SK-N-SH (cell line): ENCODE measurements around the gene SCN4A. TPM values are rescaled to one million over a fixed set of nuclear protein-coding genes. Genes with fewer than 3 reads are reported as not detected.

Experiments
- CTCF ChIA-PET: fragments of 300-600, 350-600 bp; formaldehyde crosslinking; extraction: SDS; loops from one replicate; lab custom pipeline; 2021; lab: Yijun Ruan, JAX
- POLR2A ChIA-PET: fragments of 350-600 bp; sonication (Branson Sonifier 250); formaldehyde crosslinking; extraction: SDS; loops from one replicate; lab custom pipeline; 2020; ENCODE audit warnings: antibody characterized with exemption, inconsistent platforms; lab: Yijun Ruan, JAX
- DNase-seq: peaks from one replicate; pipeline ENCODE4 v3.0.0; 2012
- H2AFZ ChIP-seq: fragments of 200-600 bp; sonication (generic); 2 replicates; pipeline ENCODE4 v1.8.1; 2016; ENCODE audit warnings: antibody characterized with exemption, mild to moderate bottlenecking, low read depth
- H3F3A ChIP-seq: fragments of 200-600 bp; sonication (generic); replicated peaks from 2 replicates; pipeline ENCODE3; 2016; ENCODE audit warnings: antibody characterized with exemption, mild to moderate bottlenecking; ENCODE audit not compliant: insufficient read depth
- H3K27ac ChIP-seq, 2 experiments: fragments of 200-500 bp in 1 of 2; fragments of 200-600 bp in 1 of 2; sonication (Bioruptor generic) in 1 of 2; sonication (generic), shearing (Covaris generic) in 1 of 2; 2 replicates each; pipeline versions ENCODE4 v1.5.1 to v1.6.1; 2014 to 2016; ENCODE audit warnings: low read depth in 2 of 2, inconsistent platforms in 1 of 2, low read length in 1 of 2, mild to moderate bottlenecking in 1 of 2, mixed read lengths in 1 of 2
- H3K27me3 ChIP-seq: fragments of 200-600 bp; sonication (generic), shearing (Covaris generic); 2 replicates; pipeline ENCODE4 v1.6.1; 2016; ENCODE audit warnings: mixed run types; ENCODE audit not compliant: insufficient read depth
- H3K36me3 ChIP-seq, 2 experiments: fragments of 200-500 bp in 1 of 2; fragments of 200-600 bp in 1 of 2; sonication (Bioruptor generic) in 1 of 2; sonication (generic) in 1 of 2; replicated peaks in 1 of 2; 2 replicates each; pipeline versions ENCODE3 to v1.5.1; 2014 to 2016; ENCODE audit warnings: low read length in 1 of 2, mild to moderate bottlenecking in 1 of 2; ENCODE audit not compliant: insufficient read depth in 2 of 2, control insufficient read depth in 1 of 2
- H3K4me1 ChIP-seq, 2 experiments: fragments of 200-500 bp in 1 of 2; fragments of 200-600 bp in 1 of 2; sonication (Bioruptor generic) in 1 of 2; sonication (generic), shearing (Covaris generic) in 1 of 2; 2 replicates each; pipeline versions ENCODE4 v1.5.1 to v1.6.1; 2014 to 2016; ENCODE audit warnings: low read depth in 1 of 2, low read length in 1 of 2, mixed run types in 1 of 2; ENCODE audit not compliant: insufficient read depth in 2 of 2, control insufficient read depth in 1 of 2
- H3K4me2 ChIP-seq: fragments of 200-600 bp; sonication (generic), shearing (Covaris generic); 2 replicates; pipeline ENCODE4 v1.6.1; 2017; ENCODE audit warnings: mixed run types
- H3K4me3 ChIP-seq, 2 experiments: fragments of 200-500 bp in 1 of 2; fragments of 200-600 bp in 1 of 2; sonication (Bioruptor generic) in 1 of 2; sonication (generic), shearing (Covaris generic) in 1 of 2; 2 replicates each; pipeline versions ENCODE4 v1.5.1 to v1.8.1; 2014 to 2016; ENCODE audit warnings: low read depth in 2 of 2, inconsistent platforms in 1 of 2, low read length in 1 of 2, mild to moderate bottlenecking in 1 of 2, mixed read lengths in 1 of 2, moderate library complexity in 1 of 2
- H3K79me2 ChIP-seq: fragments of 200-600 bp; sonication (generic); 2 replicates; pipeline ENCODE4 v1.8.1; 2017; ENCODE audit warnings: mild to moderate bottlenecking; ENCODE audit not compliant: insufficient read depth
- H3K9ac ChIP-seq: fragments of 200-600 bp; sonication (generic); 2 replicates; pipeline ENCODE4 v1.6.1; 2017; ENCODE audit warnings: mixed run types
- H3K9me2 ChIP-seq: fragments of 200-600 bp; sonication (generic); 2 replicates; pipeline ENCODE4 v1.6.1; 2017; ENCODE audit warnings: mixed run types
- H3K9me3 ChIP-seq: fragments of 200-600 bp; sonication (generic); 2 replicates; pipeline ENCODE4 v1.6.1; 2017; ENCODE audit warnings: mixed run types, mild to moderate bottlenecking, moderate library complexity
- H4K20me1 ChIP-seq: fragments of 200-600 bp; sonication (generic); 2 replicates; pipeline ENCODE4 v1.6.1; 2017; ENCODE audit warnings: mild to moderate bottlenecking, mixed run types; ENCODE audit not compliant: insufficient read depth
- CHD2 ChIP-seq: fragments of 150-350 bp; IDR thresholded peaks from 2 replicates; pipeline ENCODE4 v1.6.1; 2018; ENCODE audit warnings: low read length; ENCODE audit not compliant: partially characterized antibody
- EP300 ChIP-seq, 2 experiments: IDR thresholded peaks; 2 replicates each; pipeline versions ENCODE4 v1.4.0 to v1.6.1; 2012; ENCODE audit warnings: borderline replicate concordance in 1 of 2, low read depth in 1 of 2, low read length in 1 of 2
- GABPA ChIP-seq: IDR thresholded peaks from 2 replicates; pipeline ENCODE4 v1.4.0; 2012; ENCODE audit warnings: low read depth, mild to moderate bottlenecking
- MEF2A ChIP-seq: IDR thresholded peaks from 2 replicates; pipeline ENCODE4 v1.4.0; 2012; ENCODE audit warnings: low read depth, borderline replicate concordance
- NFIC ChIP-seq: IDR thresholded peaks from 2 replicates; pipeline ENCODE4 v1.4.0; 2012; ENCODE audit warnings: borderline replicate concordance
- POLR2AphosphoS5 ChIP-seq: IDR thresholded peaks from 2 replicates; pipeline ENCODE4 v1.6.1; 2012; ENCODE audit warnings: low read depth, low read length
- RFX5 ChIP-seq: IDR thresholded peaks from 2 replicates; pipeline ENCODE4 v1.6.1; 2012; ENCODE audit warnings: mild to moderate bottlenecking, improper control_type of control experiment, low read length
- RXRA ChIP-seq: IDR thresholded peaks from 2 replicates; pipeline ENCODE4 v1.4.0; 2012; ENCODE audit warnings: low read depth, mild to moderate bottlenecking, borderline replicate concordance
- SMC3 ChIP-seq: IDR thresholded peaks from 2 replicates; pipeline ENCODE4 v1.6.1; 2012; ENCODE audit warnings: low read depth, low read length, improper control_type of control experiment
- TAF1 ChIP-seq: IDR thresholded peaks from 2 replicates; pipeline ENCODE4 v1.6.1; 2012; ENCODE audit warnings: low read depth, mild to moderate bottlenecking, low read length, moderate library complexity, borderline replicate concordance
- WGBS: methylation state at CpG from one replicate; pipeline ENCODE4 v1.1.6; 2017; ENCODE audit warnings: low lambda C conversion rate; 5-methylcytosine and 5-hydroxymethylcytosine counted together
- polyA plus RNA-seq, 3 experiments: library from polyadenylated mRNA; depleted of rRNA; stranded (reverse); fragments of >200 nt; gene quantifications; 2 replicates each; pipeline ENCODE4 v1.2.3, GENCODE V29; 2012
- TF ChIP-seq, protein P1 (sequence below): IDR thresholded peaks from 2 replicates; pipeline ENCODE4; 2012
- TF ChIP-seq, protein P2 (sequence below): IDR thresholded peaks from 2 replicates; pipeline ENCODE4 v1.6.1; 2012; ENCODE audit warnings: mild to moderate bottlenecking, low read depth, low read length, moderate library complexity

The SCN4A gene
- polyA plus RNA-seq, 1 of the 3 experiments (the other 2 are of a cell fraction): not detected

DNA sequence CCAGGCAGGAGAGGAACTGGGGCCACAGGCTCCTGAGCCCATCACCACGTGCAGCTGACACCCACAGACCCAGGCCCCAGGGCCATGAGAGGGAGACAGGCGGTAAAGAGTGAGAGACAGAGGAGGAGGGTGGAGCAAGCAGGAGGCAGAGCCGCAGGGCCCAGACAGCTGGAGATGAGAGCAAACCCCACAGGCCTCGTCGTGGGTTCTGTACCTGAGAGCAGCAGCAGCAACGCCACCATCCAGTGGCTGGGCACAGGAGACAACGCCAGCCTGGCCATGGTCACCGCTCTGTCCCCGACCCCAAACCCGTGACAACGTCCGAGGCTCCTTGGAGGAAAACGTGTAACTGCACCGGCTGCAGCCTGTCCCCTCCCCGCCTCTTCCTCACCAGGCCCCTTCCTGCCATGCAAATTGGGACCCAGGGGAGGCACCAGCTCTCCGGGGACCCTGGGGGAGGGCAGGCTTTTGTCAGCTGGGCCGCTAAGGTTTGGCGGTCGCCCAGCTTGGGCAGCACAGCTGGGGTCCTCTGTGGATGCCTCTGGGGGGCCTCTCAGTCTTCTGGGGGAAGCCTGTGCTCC, 40.6 kb downstream of the SCN4A start, which contains the start of gene CD79B:
Gene CD79B (minus strand): TSS at position 351 of the 581 bp plus-strand sequence. CDS start 70 bp downstream, at position 281.
- 83% methylated on average over 19 of the region's 19 CpGs for WGBS
- DNase-seq: peak; percentile 28

DNA sequence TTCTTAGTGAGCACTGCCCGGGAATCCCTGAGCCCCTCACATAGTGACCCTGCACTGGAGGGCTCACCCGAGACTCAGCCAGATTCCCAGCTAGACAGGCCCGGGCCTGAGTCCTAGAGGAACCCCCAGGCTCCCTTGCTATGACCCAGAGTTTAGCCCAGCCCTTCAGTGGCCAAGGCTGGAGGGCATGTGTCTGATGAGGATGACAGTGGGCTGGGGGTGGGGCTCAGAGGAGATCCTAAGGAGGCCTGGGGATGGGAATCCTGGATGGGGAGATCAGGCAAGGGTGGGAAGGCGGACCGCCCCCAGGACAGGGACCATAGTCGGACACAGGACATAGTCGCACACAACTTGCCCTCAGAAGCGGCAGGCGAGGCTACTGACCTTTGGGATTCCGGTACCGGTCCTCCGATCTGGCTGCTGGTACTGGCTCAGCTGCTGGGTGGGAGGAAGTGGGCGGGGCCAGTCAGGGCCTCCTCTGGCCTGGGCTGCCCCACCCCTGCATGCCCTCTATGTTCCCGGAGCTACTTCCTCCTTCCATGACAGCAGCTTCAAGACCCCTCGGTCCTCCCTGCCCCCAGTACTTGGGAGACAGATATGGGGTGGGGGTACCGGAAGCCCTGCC, 41.7 kb downstream of the SCN4A start:
- POLR2A ChIA-PET: no interaction called here
- H3K9me3 ChIP-seq: no peaks in the 10 kb centered on the region
- no peak overlapping the region for H3K4me2 ChIP-seq
- no peaks in the 10 kb centered on the region for H3F3A ChIP-seq
- peak; percentile 50 for DNase-seq
- peaks cover 13% of the 10 kb centered on the region; the same call in 1 of the 2 replicates for H3K27me3 ChIP-seq
- H3K79me2 ChIP-seq: no peaks in the 10 kb centered on the region
- no peak overlapping the region for H3K27ac ChIP-seq
- H3K36me3 ChIP-seq: no peaks in the 10 kb centered on the region
- H3K9me2 ChIP-seq: no peaks in the 10 kb centered on the region
- CTCF ChIA-PET: interaction anchor here (1.0 to 8.8 kb wide), 6 partner anchors 12 to 202 kb away, joined by 3 to 90 read pairs (median 24); partner anchors contain the start of genes CSHL1 and GH1
- TF ChIP-seq, protein P1, sequence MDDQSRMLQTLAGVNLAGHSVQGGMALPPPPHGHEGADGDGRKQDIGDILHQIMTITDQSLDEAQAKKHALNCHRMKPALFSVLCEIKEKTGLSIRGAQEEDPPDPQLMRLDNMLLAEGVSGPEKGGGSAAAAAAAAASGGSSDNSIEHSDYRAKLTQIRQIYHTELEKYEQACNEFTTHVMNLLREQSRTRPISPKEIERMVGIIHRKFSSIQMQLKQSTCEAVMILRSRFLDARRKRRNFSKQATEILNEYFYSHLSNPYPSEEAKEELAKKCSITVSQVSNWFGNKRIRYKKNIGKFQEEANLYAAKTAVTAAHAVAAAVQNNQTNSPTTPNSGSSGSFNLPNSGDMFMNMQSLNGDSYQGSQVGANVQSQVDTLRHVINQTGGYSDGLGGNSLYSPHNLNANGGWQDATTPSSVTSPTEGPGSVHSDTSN: no peak
- no peak for TF ChIP-seq SMC3
- TF ChIP-seq POLR2AphosphoS5: no peak
- no peak for TF ChIP-seq CHD2
- TF ChIP-seq EP300 (IDR thresholded peaks at IDR 0.05; ENCODE audit: borderline replicate concordance in 1 of 2, low read depth in 1 of 2, low read length in 1 of 2): no peak
- TF ChIP-seq RFX5: no peak
- no peak for TF ChIP-seq RXRA
- no peak overlapping the region for H3K9ac ChIP-seq
- no peak overlapping the region for H3K4me3 ChIP-seq
- WGBS: 84% methylated on average over 16 of the region's 16 CpGs
- H4K20me1 ChIP-seq: no peaks in the 10 kb centered on the region
- no peak overlapping the region for H2AFZ ChIP-seq
- H3K4me1 ChIP-seq: no peaks in the 10 kb centered on the region

More for the DNA sequence above, 40.6 kb downstream of the SCN4A start, which contains the start of gene CD79B:
- no peaks in the 10 kb centered on the region for H3K79me2 ChIP-seq
- no peaks in the 10 kb centered on the region for H4K20me1 ChIP-seq
- peaks cover 13% of the 10 kb centered on the region; the same call in 1 of the 2 replicates for H3K27me3 ChIP-seq
- no peak within 1 kb of the TSS for H3K27ac ChIP-seq
- no peak within 1 kb of the TSS for H3K4me2 ChIP-seq
- ChIA-PET CTCF (interaction anchor here (0.9 to 8.8 kb wide), 8 partner anchors 9 to 350 kb away, joined by 3 to 90 read pairs (median 6); partner anchors contain the start of genes CSHL1 and GH1), POLR2A (no interaction called here)
- H3K36me3 ChIP-seq: no peaks in the 10 kb centered on the region
- no peaks in the 10 kb centered on the region for H3K9me3 ChIP-seq
- H3K9ac ChIP-seq: no peak within 1 kb of the TSS
- H3K4me3 ChIP-seq: no peak within 1 kb of the TSS
- H3K4me1 ChIP-seq: no peaks in the 10 kb centered on the region
- no peak within 1 kb of the TSS for H2AFZ ChIP-seq
- H3F3A ChIP-seq: no peaks in the 10 kb centered on the region
- H3K9me2 ChIP-seq: no peaks in the 10 kb centered on the region
- TF ChIP-seq, protein P2, sequence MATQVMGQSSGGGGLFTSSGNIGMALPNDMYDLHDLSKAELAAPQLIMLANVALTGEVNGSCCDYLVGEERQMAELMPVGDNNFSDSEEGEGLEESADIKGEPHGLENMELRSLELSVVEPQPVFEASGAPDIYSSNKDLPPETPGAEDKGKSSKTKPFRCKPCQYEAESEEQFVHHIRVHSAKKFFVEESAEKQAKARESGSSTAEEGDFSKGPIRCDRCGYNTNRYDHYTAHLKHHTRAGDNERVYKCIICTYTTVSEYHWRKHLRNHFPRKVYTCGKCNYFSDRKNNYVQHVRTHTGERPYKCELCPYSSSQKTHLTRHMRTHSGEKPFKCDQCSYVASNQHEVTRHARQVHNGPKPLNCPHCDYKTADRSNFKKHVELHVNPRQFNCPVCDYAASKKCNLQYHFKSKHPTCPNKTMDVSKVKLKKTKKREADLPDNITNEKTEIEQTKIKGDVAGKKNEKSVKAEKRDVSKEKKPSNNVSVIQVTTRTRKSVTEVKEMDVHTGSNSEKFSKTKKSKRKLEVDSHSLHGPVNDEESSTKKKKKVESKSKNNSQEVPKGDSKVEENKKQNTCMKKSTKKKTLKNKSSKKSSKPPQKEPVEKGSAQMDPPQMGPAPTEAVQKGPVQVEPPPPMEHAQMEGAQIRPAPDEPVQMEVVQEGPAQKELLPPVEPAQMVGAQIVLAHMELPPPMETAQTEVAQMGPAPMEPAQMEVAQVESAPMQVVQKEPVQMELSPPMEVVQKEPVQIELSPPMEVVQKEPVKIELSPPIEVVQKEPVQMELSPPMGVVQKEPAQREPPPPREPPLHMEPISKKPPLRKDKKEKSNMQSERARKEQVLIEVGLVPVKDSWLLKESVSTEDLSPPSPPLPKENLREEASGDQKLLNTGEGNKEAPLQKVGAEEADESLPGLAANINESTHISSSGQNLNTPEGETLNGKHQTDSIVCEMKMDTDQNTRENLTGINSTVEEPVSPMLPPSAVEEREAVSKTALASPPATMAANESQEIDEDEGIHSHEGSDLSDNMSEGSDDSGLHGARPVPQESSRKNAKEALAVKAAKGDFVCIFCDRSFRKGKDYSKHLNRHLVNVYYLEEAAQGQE: no peak
- no peak for TF ChIP-seq NFIC
- no peak for TF ChIP-seq RXRA
- TF ChIP-seq TAF1: no peak
- TF ChIP-seq GABPA: no peak
- no peak for TF ChIP-seq MEF2A
- TF ChIP-seq EP300 (IDR thresholded peaks at IDR 0.05; ENCODE audit: borderline replicate concordance in 1 of 2, low read depth in 1 of 2, low read length in 1 of 2): no peak
